BJ (cell line): ENCODE measurements around the gene KCND3. TPM values are rescaled to one million over a fixed set of nuclear protein-coding genes. Genes with fewer than 3 reads are reported as not detected.

Experiments used
- CTCF ChIA-PET: fragments of 350-600 bp; formaldehyde crosslinking; extraction: SDS; loops from one replicate; lab custom pipeline; 2021; ENCODE audit warnings: antibody characterized with exemption, inconsistent platforms; lab: Yijun Ruan, JAX
- POLR2A ChIA-PET: fragments of 300-600 bp; sonication (Branson Sonifier 250); formaldehyde crosslinking; extraction: SDS; loops from one replicate; lab custom pipeline; 2021; ENCODE audit warnings: antibody characterized with exemption; lab: Charles Lee
- DNase-seq: peaks from one replicate; pipeline ENCODE4 v3.0.0-alpha.2; 2011; ENCODE audit warnings: low read depth
- H3K27me3 ChIP-seq: 2 replicates; pipeline ENCODE4 v1.6.0; 2011; ENCODE audit warnings: low read length; ENCODE audit not compliant: control insufficient read depth, insufficient read depth
- H3K36me3 ChIP-seq: 2 replicates; pipeline ENCODE4 v1.5.1; 2011; ENCODE audit warnings: low read length; ENCODE audit not compliant: control insufficient read depth, insufficient read depth
- H3K4me3 ChIP-seq: 2 replicates; pipeline ENCODE4 v1.5.1; 2011; ENCODE audit warnings: low read depth, mild to moderate bottlenecking, control low read depth, low read length
- CTCF ChIP-seq: IDR thresholded peaks from 2 replicates; pipeline ENCODE4 v1.5.1; 2011; ENCODE audit warnings: low read depth, mild to moderate bottlenecking, control low read depth, inconsistent platforms, low read length, moderate library complexity; ENCODE audit not compliant: insufficient read depth
- polyA plus RNA-seq: library from polyadenylated mRNA; depleted of rRNA; stranded (reverse); fragments of >200 nt; gene quantifications from 2 replicates; pipeline ENCODE4 v1.2.3, GENCODE V29; 2011

KCND3 gene
- polyA plus RNA-seq, 1 experiment = 3.6 TPM

GRCh38 chr1:111891566-111891965 lies 97.9 kb downstream of the KCND3 start:
- Histone ChIP-seq H3K27me3 (no peaks in the 10 kb centered on the region), H3K36me3 (no peaks in the 10 kb centered on the region), H3K4me3 (no peak overlapping the region)
- no peak for DNase-seq
- ChIA-PET CTCF (no interaction called here), POLR2A (no interaction called here)
- TF ChIP-seq CTCF = no peak

GRCh38 chr1:111888740-111889376 lies 100.6 kb downstream of the KCND3 start:
- H3K4me3 ChIP-seq = no peak overlapping the region
- ChIA-PET CTCF (interaction anchor here (0.6 kb wide), 1 partner anchor 24 kb away, joined by 3 read pairs; no protein-coding TSS in a partner anchor), POLR2A (no interaction called here)
- H3K36me3 ChIP-seq = no peaks in the 10 kb centered on the region
- H3K27me3 ChIP-seq = no peaks in the 10 kb centered on the region
- no peak for TF ChIP-seq CTCF
- no peak for DNase-seq

GRCh38 chr1:111887875-111888274 lies 101.6 kb downstream of the KCND3 start:
- no peaks in the 10 kb centered on the region for H3K36me3 ChIP-seq
- DNase-seq = no peak
- ChIA-PET POLR2A (no interaction called here), CTCF (no interaction called here)
- no peaks in the 10 kb centered on the region for H3K27me3 ChIP-seq
- no peak overlapping the region for H3K4me3 ChIP-seq
- no peak for TF ChIP-seq CTCF

GRCh38 chr1:111887385-111887784 lies 102.1 kb downstream of the KCND3 start:
- no peaks in the 10 kb centered on the region for H3K27me3 ChIP-seq
- no peak for TF ChIP-seq CTCF
- ChIA-PET POLR2A (no interaction called here), CTCF (no interaction called here)
- no peak overlapping the region for H3K4me3 ChIP-seq
- DNase-seq = no peak
- H3K36me3 ChIP-seq = no peaks in the 10 kb centered on the region

- POLR2A ChIA-PET = no interaction called here
- no peak overlapping the region for H3K4me3 ChIP-seq
- H3K27me3 ChIP-seq = no peaks in the 10 kb centered on the region
- CTCF ChIA-PET = no interaction called here
- no peak for DNase-seq
- H3K36me3 ChIP-seq = no peaks in the 10 kb centered on the region
- no peak for TF ChIP-seq CTCF
Observed at GRCh38 chr1:111886741-111887140, 102.7 kb downstream of the KCND3 start.
